PFSK-1 (cell line): Measurements from ENCODE around the gene FMN1.

Experiments
- FOXP2 ChIP-seq: optimal IDR thresholded peaks from 2 replicates; pipeline ENCODE3; 2011; ENCODE audit warnings: borderline replicate concordance, control low read depth, inconsistent platforms; ENCODE audit not compliant: insufficient read depth; ENCODE audit errors: extremely low read length, extremely low read depth
- POLR2AphosphoS5 ChIP-seq: IDR thresholded peaks from 2 replicates; pipeline ENCODE4 v1.6.1; 2012; ENCODE audit warnings: low read depth, mild to moderate bottlenecking, control low read depth, low read length, moderate library complexity
- REST ChIP-seq, 2 experiments: IDR thresholded peaks; 2 replicates each; pipeline versions ENCODE4 v1.6.1 to v1.8.0; 2011 to 2012; ENCODE audit warnings: low read depth in 2 of 2, low read length in 2 of 2, control low read depth in 1 of 2, inconsistent platforms in 1 of 2, mild to moderate bottlenecking in 1 of 2, moderate library complexity in 1 of 2; ENCODE audit not compliant: insufficient read depth in 1 of 2
- SIN3A ChIP-seq: IDR thresholded peaks from 2 replicates; pipeline ENCODE4 v1.6.1; 2012; ENCODE audit warnings: mild to moderate bottlenecking, low read length, moderate library complexity, borderline replicate concordance; ENCODE audit not compliant: insufficient read depth
- TAF1 ChIP-seq: IDR thresholded peaks from 2 replicates; pipeline ENCODE4 v1.6.1; 2012; ENCODE audit warnings: low read length, control low read depth, borderline replicate concordance; ENCODE audit not compliant: insufficient read depth

GRCh38 chr15:33198541-33198940, 4.0 kb upstream of the FMN1 start:
- no peak for TF ChIP-seq SIN3A
- no peak for TF ChIP-seq POLR2AphosphoS5
- TF ChIP-seq REST (IDR thresholded peaks at IDR 0.05; ENCODE audit: insufficient read depth in 1 of 2, low read depth in 2 of 2, low read length in 2 of 2), result no peak
- no peak for TF ChIP-seq TAF1
- no peak for TF ChIP-seq FOXP2
